ENCODE results near the gene LYSET. TPM values are rescaled to one million over a fixed set of nuclear protein-coding genes. Genes with fewer than 3 reads are reported as not detected.

LYSET gene
- total and polyA plus RNA-seq, 12 donors = 19.5 to 29.7 (median 24.8) TPM

GRCh38 chr14:93207468-93208308, 22.6 kb downstream of the LYSET start:
- Histone ChIP-seq H3K27me3 (no peaks in the 10 kb centered on the region), H3K4me3 (peak overlapping the region; percentile 58 to 98 (median 85)), H3K27ac (peak overlapping the region in 9 of 10 donors; percentile 83 to 93 (median 90)), H3K4me1 (peaks cover 0 to 44% (median 27%) of the 10 kb centered on the region in 9 donors), H3K9me3 (no peaks in the 10 kb centered on the region), H3K36me3 (peaks cover 0 to 42% (median 13%) of the 10 kb centered on the region in 9 donors)
- DNase-seq (peak in 1 of 2 donors; percentile 54), ATAC-seq (peak; percentile 75 to 90 (median 82))
- TF ChIP-seq CTCF (IDR thresholded peaks at IDR 0.05) = peak in 6 of 9 donors; percentile 32 to 56 (median 44)
- 1% methylated on average over 20 to 23 of the region's 23 CpGs for WGBS, 2 donors
- intact Hi-C loops (cut with DNase I) = loop anchor here in 4 of 10 donors (1.0 to 10.0 kb wide), 5 partner anchors 23 to 411 kb away; partner anchors contain the start of genes BTBD7 (in 3 of the 4), MOAP1 (in 3 of the 4) and LYSET (in 2 of the 4)

GRCh38 chr14:93212432-93212831, 27.3 kb downstream of the LYSET start:
- Histone ChIP-seq H3K9me3 (no peaks in the 10 kb centered on the region), H3K27ac (no peak overlapping the region), H3K4me1 (peaks cover 0 to 25% (median 16%) of the 10 kb centered on the region in 9 donors), H3K36me3 (peaks cover 0 to 78% (median 47%) of the 10 kb centered on the region in 9 donors), H3K4me3 (no peak overlapping the region), H3K27me3 (no peaks in the 10 kb centered on the region)
- 47 to 58% methylated on average over 3 of the region's 3 CpGs for WGBS, 2 donors
- DNase-seq = no peak
- ATAC-seq = no peak
- intact Hi-C loops (cut with DNase I) = loop anchor here in 3 of 10 donors (10.0 kb wide), 1 partner anchor 402 kb away; no protein-coding TSS in a partner anchor
- TF ChIP-seq CTCF (IDR thresholded peaks at IDR 0.05) = no peak

- Histone ChIP-seq H3K36me3 (peaks cover 0 to 99% (median 47%) of the 10 kb centered on the region in 9 donors), H3K27me3 (no peaks in the 10 kb centered on the region), H3K4me3 (no peak overlapping the region), H3K9me3 (no peaks in the 10 kb centered on the region), H3K4me1 (peaks cover 0 to 5% (median under 1%) of the 10 kb centered on the region in 9 donors), H3K27ac (no peak overlapping the region)
- 97 to 99% methylated on average over 2 of the region's 2 CpGs for WGBS, 2 donors
- ATAC-seq (no peak), DNase-seq (no peak)
- intact Hi-C loops (cut with DNase I) = loop anchor here in 3 of 10 donors (10.0 kb wide), 1 partner anchor 400 kb away; no protein-coding TSS in a partner anchor
- TF ChIP-seq CTCF (IDR thresholded peaks at IDR 0.05) = no peak
Observed at GRCh38 chr14:93214598-93214997, 29.5 kb downstream of the LYSET start.

- DNase-seq (peak in 1 of 2 donors; percentile 28), ATAC-seq (peak in 4 of 8 donors; percentile 33 to 63 (median 59))
- peak in 8 of 9 donors; percentile 18 to 64 (median 57) for TF ChIP-seq CTCF (IDR thresholded peaks at IDR 0.05)
- Histone ChIP-seq H3K4me3 (no peak overlapping the region), H3K27me3 (no peaks in the 10 kb centered on the region), H3K27ac (no peak overlapping the region), H3K36me3 (peaks cover 0 to 100% (median 66%) of the 10 kb centered on the region in 9 donors), H3K4me1 (no peaks in the 10 kb centered on the region), H3K9me3 (no peaks in the 10 kb centered on the region)
- intact Hi-C loops (cut with DNase I) = loop anchor here in 3 of 10 donors (10.0 kb wide), 1 partner anchor 396 kb away; no protein-coding TSS in a partner anchor
- WGBS, 2 donors = 51 to 52% methylated on average over 3 of the region's 3 CpGs
Observed at GRCh38 chr14:93219103-93219726, 34.1 kb downstream of the LYSET start.

Measured in heart right ventricle (tissue), 16 donors.